Non-pigmented ciliary epithelial cell (primary cell): ENCODE results near the gene QPRT.
"Not testable (repeated sequence)": the region's sequence is repeated elsewhere in the genome, so short reads cannot be mapped to it uniquely, and the experiment has no call there.

Source experiments
- DNase-seq: peaks from one replicate; pipeline ENCODE4 v3.0.0-alpha.2; 2010; ENCODE audit warnings: low read depth

QPRT gene

GRCh38 chr16:29694384-29695195, 15.6 kb downstream of the QPRT start:
- no peak for DNase-seq

GRCh38 chr16:29695675-29696074, 16.7 kb downstream of the QPRT start:
- DNase-seq: not testable (repeated sequence)

GRCh38 chr16:29696881-29697331, 17.9 kb downstream of the QPRT start:
- DNase-seq: no peak

- DNase-seq: no peak
These were observed 18.4 kb downstream of the QPRT start for GRCh38 chr16:29697391-29697790.

GRCh38 chr16:29698042-29698441, 19.1 kb downstream of the QPRT start:
- no peak for DNase-seq

- DNase-seq: no peak
These were observed 19.7 kb downstream of the QPRT start for GRCh38 chr16:29698484-29699323.

- DNase-seq: no peak
These were observed 20.6 kb downstream of the QPRT start for GRCh38 chr16:29699324-29700219.

- peak; percentile 72 for DNase-seq
These were observed 21.4 kb downstream of the QPRT start for GRCh38 chr16:29700253-29700987.

GRCh38 chr16:29701214-29701555, 22.2 kb downstream of the QPRT start:
- DNase-seq: no peak

- no peak for DNase-seq
These were observed 23.3 kb downstream of the QPRT start for GRCh38 chr16:29702269-29702668.

GRCh38 chr16:29705030-29705429, 26.1 kb downstream of the QPRT start:
- DNase-seq: no peak

GRCh38 chr16:29707160-29707559, 28.2 kb downstream of the QPRT start:
- DNase-seq: not testable (repeated sequence)

- DNase-seq: no peak
These were observed 30.1 kb downstream of the QPRT start for GRCh38 chr16:29708917-29709600.

GRCh38 chr16:29709657-29710056, 30.7 kb downstream of the QPRT start:
- DNase-seq: not testable (repeated sequence)

GRCh38 chr16:29710227-29711219, 31.5 kb downstream of the QPRT start:
- DNase-seq: peak; percentile 45

- no peak for DNase-seq
These were observed 33.8 kb downstream of the QPRT start for GRCh38 chr16:29712809-29713208.

GRCh38 chr16:29714396-29714795, 35.4 kb downstream of the QPRT start:
- no peak for DNase-seq

- DNase-seq: no peak
These were observed 36.0 kb downstream of the QPRT start for GRCh38 chr16:29714972-29715371.

- DNase-seq: no peak
These were observed 38.1 kb downstream of the QPRT start for GRCh38 chr16:29717113-29717512.

- DNase-seq: no peak
These were observed 40.1 kb downstream of the QPRT start for GRCh38 chr16:29719063-29719462.
